Coronary artery (tissue), 2 donors: Measurements from ENCODE around the gene EPHA4.

Experiments
- DNase-seq: peaks from one replicate; pipeline ENCODE4 v3.0.0-alpha.2; 2017; ENCODE audit warnings: low spot score
- H3K27ac ChIP-seq, 2 donors: fragments of 200-600 bp; sonication (generic); one replicate each; pipeline ENCODE4 v1.5.1; 2016 to 2019
- H3K4me3 ChIP-seq: fragments of 200-600 bp; sonication (generic); 2 replicates; pipeline ENCODE4 v1.5.1; 2016; ENCODE audit warnings: mild to moderate bottlenecking, moderate library complexity
- TF ChIP-seq, protein P1 (sequence below): fragments of 200-600 bp; sonication (generic); IDR thresholded peaks from one replicate; pipeline ENCODE4 v1.5.1; 2019; ENCODE audit warnings: antibody characterized with exemption

Gene EPHA4

DNA sequence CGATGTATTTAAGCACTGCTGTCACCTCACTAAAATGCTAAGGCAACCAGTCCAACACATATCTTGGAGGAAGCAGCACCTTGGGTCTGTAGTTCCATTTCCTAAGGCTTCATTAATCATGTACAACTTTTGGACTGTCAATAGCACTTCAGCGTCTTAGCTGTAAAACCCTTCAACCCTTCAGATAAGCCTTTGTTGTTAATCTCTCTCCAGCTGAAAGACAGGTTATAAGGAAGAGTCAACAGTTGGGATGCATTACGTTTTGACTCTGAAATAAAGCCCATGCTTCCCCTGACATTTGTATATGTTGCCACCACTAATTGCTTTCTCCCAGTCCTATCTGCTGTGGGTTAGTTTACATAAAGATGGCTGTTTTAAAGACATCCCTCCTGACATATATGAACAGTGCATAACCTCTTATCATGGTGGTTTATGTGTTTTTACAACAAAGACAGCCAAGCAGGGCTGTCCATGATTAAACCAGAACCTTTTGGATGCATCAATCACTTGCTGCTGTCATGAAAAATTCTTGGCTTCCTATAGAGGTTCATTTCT lies 81.5 kb downstream of the EPHA4 start:
- TF ChIP-seq, protein P1, sequence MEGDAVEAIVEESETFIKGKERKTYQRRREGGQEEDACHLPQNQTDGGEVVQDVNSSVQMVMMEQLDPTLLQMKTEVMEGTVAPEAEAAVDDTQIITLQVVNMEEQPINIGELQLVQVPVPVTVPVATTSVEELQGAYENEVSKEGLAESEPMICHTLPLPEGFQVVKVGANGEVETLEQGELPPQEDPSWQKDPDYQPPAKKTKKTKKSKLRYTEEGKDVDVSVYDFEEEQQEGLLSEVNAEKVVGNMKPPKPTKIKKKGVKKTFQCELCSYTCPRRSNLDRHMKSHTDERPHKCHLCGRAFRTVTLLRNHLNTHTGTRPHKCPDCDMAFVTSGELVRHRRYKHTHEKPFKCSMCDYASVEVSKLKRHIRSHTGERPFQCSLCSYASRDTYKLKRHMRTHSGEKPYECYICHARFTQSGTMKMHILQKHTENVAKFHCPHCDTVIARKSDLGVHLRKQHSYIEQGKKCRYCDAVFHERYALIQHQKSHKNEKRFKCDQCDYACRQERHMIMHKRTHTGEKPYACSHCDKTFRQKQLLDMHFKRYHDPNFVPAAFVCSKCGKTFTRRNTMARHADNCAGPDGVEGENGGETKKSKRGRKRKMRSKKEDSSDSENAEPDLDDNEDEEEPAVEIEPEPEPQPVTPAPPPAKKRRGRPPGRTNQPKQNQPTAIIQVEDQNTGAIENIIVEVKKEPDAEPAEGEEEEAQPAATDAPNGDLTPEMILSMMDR, result no peak
- Histone ChIP-seq H3K27ac (no peak overlapping the region), H3K4me3 (no peak overlapping the region)
- no peak for DNase-seq

- no peak for DNase-seq
- Histone ChIP-seq H3K27ac (no peak overlapping the region), H3K4me3 (no peak overlapping the region)
- TF ChIP-seq, protein P1, result no peak
These were observed 83.8 kb downstream of the EPHA4 start for GRCh38 chr2:221488136-221488807.

GRCh38 chr2:221486106-221486505 lies 86.0 kb downstream of the EPHA4 start:
- no peak for DNase-seq
- no peak overlapping the region for H3K27ac ChIP-seq
- TF ChIP-seq, protein P1, result no peak
- H3K4me3 ChIP-seq, result no peak overlapping the region

DNA sequence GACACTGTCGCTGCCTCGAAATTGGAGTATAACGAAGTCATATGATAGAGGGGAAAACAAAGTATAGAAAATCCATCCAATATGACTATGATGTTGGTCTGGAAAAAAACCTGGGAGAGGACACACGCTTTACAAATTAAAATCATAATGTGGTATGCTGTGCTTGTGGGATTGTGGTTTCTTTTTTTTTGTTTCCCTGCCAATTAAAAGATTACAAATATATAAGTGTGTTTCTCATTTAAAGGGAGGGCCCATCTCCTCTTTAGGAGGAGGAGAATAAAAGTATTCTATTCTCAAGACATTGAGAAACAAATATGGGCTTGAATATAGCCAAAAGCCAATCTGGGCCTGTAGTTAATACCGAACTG lies 86.6 kb downstream of the EPHA4 start:
- TF ChIP-seq, protein P1, result no peak

DNA sequence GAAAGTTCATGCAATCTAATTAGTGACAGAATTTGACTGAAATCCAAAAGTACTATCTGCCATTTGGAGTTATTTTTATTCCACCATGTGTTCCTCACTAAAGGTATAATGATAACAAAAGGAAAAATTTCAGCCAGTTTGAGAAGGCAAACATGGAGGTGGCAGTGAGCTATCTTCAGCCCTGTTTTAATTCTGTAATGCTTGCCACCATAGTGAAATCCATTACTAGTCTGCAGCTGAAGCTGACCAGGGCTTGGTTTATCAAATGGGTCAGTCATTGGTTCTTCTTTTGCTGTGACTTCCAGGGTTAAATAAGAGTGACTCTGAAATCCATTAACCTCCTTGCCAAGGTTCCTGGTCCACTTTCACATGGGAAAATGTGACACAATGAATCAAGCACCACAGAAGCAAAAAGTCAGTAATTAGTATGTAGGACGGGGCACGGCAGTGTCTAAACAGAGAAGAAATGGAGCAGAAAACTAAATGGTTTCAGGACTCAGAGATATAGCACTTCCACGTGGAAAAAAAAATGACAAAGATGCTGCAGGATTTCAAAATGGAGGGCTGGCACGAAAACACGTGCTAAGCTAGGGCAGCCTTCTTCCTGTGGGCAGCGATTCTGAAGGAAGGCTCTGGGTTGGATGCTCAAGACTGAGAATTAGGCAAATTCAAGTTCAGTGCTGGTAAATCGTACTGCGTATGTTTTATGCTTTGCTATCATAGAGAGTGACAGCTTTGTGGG lies 87.2 kb downstream of the EPHA4 start:
- TF ChIP-seq, protein P1, result no peak
- H3K4me3 ChIP-seq, result no peak overlapping the region
- no peak for DNase-seq
- no peak overlapping the region for H3K27ac ChIP-seq

More for the DNA sequence above, 86.6 kb downstream of the EPHA4 start:
- DNase-seq, result no peak
- Histone ChIP-seq H3K27ac (no peak overlapping the region), H3K4me3 (no peak overlapping the region)

GRCh38 chr2:221482666-221483455 lies 89.2 kb downstream of the EPHA4 start:
- TF ChIP-seq, protein P1, result no peak
- DNase-seq, result no peak
- H3K4me3 ChIP-seq, result no peak overlapping the region
- no peak overlapping the region for H3K27ac ChIP-seq
